ENCODE data around the gene SEPTIN6. TPM values are rescaled to one million over a fixed set of nuclear protein-coding genes. Genes with fewer than 3 reads are reported as not detected.
A peak's percentile ranks its signal among the peaks of the same experiment; 100 is the strongest.
"Not testable (repeated sequence)": the region's sequence is repeated elsewhere in the genome, so short reads cannot be mapped to it uniquely, and the experiment has no call there.

The SEPTIN6 gene
- total RNA-seq, 1 donor from 2014 or later = 24.7 TPM

GRCh38 chrX:119685225-119686066 lies 7.5 kb downstream of the SEPTIN6 start:
- no peak overlapping the region for H3K4me3 Mint-ChIP-seq (ENCODE audit: unreplicated experiment)
- TF ChIP-seq CTCF (IDR thresholded peaks at IDR 0.05; ENCODE audit: insufficient read depth, low read depth, low read length) (no peak), EZH2 (IDR thresholded peaks at IDR 0.05; ENCODE audit: insufficient read depth, low read length) (no peak)

GRCh38 chrX:119684916-119685224 lies 8.1 kb downstream of the SEPTIN6 start:
- Histone ChIP-seq H3K79me2 (ENCODE audit: insufficient read depth, low read length) (no peaks in the 10 kb centered on the region), H3K9ac (ENCODE audit: low read length) (no peak overlapping the region), H3K4me1 (ENCODE audit: insufficient read depth, low read length) (no peaks in the 10 kb centered on the region), H2AFZ (ENCODE audit: low read depth, low read length) (no peak overlapping the region), H3K4me3 (ENCODE audit: insufficient read depth, low read depth, low read length) (no peak overlapping the region), H3K36me3 (ENCODE audit: insufficient read depth, low read length) (no peaks in the 10 kb centered on the region), H4K20me1 (ENCODE audit: insufficient read depth, low read length) (no peaks in the 10 kb centered on the region), H3K4me2 (ENCODE audit: low read length) (no peak overlapping the region), H3K27me3 (ENCODE audit: insufficient read depth, low read length) (no peaks in the 10 kb centered on the region), H3K9me3 (ENCODE audit: insufficient read depth, low read depth, low read length) (no peaks in the 10 kb centered on the region), H3K27ac (ENCODE audit: low read depth, low read length) (no peak overlapping the region)
- Mint-ChIP-seq H3K27ac (ENCODE audit: unreplicated experiment) (no peak overlapping the region), H3K27me3 (ENCODE audit: low read depth, unreplicated experiment) (no peaks in the 10 kb centered on the region), H3K36me3 (ENCODE audit: low read depth, unreplicated experiment) (no peaks in the 10 kb centered on the region), H3K4me3 (ENCODE audit: unreplicated experiment) (no peak overlapping the region), H3K4me1 (ENCODE audit: low read depth, unreplicated experiment) (peaks cover 5% of the 10 kb centered on the region), H3K9me3 (ENCODE audit: unreplicated experiment) (no peaks in the 10 kb centered on the region)
- FAIRE-seq (peak; percentile 82), DNase-seq (ENCODE audit: low read depth) (no peak)
- TF ChIP-seq EZH2 (IDR thresholded peaks at IDR 0.05; ENCODE audit: insufficient read depth, low read length) = no peak

More at GRCh38 chrX:119685225-119686066, 7.5 kb downstream of the SEPTIN6 start:
- H2AFZ ChIP-seq (ENCODE audit: low read depth, low read length) = no peak overlapping the region
- H4K20me1 ChIP-seq (ENCODE audit: insufficient read depth, low read length) = no peaks in the 10 kb centered on the region
- Mint-ChIP-seq H3K27ac (ENCODE audit: unreplicated experiment) (no peak overlapping the region), H3K4me1 (ENCODE audit: low read depth, unreplicated experiment) (peaks cover 5% of the 10 kb centered on the region), H3K36me3 (ENCODE audit: low read depth, unreplicated experiment) (no peaks in the 10 kb centered on the region), H3K27me3 (ENCODE audit: low read depth, unreplicated experiment) (no peaks in the 10 kb centered on the region), H3K9me3 (ENCODE audit: unreplicated experiment) (no peaks in the 10 kb centered on the region)
- H3K9me3 ChIP-seq (ENCODE audit: insufficient read depth, low read depth, low read length) = no peaks in the 10 kb centered on the region
- H3K36me3 ChIP-seq (ENCODE audit: insufficient read depth, low read length) = no peaks in the 10 kb centered on the region
- no peak overlapping the region for H3K4me2 ChIP-seq (ENCODE audit: low read length)
- H3K4me3 ChIP-seq (ENCODE audit: insufficient read depth, low read depth, low read length) = no peak overlapping the region
- H3K27ac ChIP-seq (ENCODE audit: low read depth, low read length) = no peak overlapping the region
- DNase-seq (ENCODE audit: low read depth) (no peak), FAIRE-seq (no peak)
- no peaks in the 10 kb centered on the region for H3K79me2 ChIP-seq (ENCODE audit: insufficient read depth, low read length)
- no peak overlapping the region for H3K9ac ChIP-seq (ENCODE audit: low read length)
- no peaks in the 10 kb centered on the region for H3K27me3 ChIP-seq (ENCODE audit: insufficient read depth, low read length)
- no peaks in the 10 kb centered on the region for H3K4me1 ChIP-seq (ENCODE audit: insufficient read depth, low read length)

- not testable (repeated sequence) for H3K27ac Mint-ChIP-seq (ENCODE audit: unreplicated experiment); H2AFZ ChIP-seq (ENCODE audit: low read depth, low read length); H3K36me3 ChIP-seq (ENCODE audit: insufficient read depth, low read length); FAIRE-seq; H3K27me3 ChIP-seq (ENCODE audit: insufficient read depth, low read length); H4K20me1 ChIP-seq (ENCODE audit: insufficient read depth, low read length); H3K4me1 ChIP-seq (ENCODE audit: insufficient read depth, low read length); H3K9me3 ChIP-seq (ENCODE audit: insufficient read depth, low read depth, low read length); H3K79me2 ChIP-seq (ENCODE audit: insufficient read depth, low read length); H3K27me3 Mint-ChIP-seq (ENCODE audit: low read depth, unreplicated experiment); H3K4me3 Mint-ChIP-seq (ENCODE audit: unreplicated experiment); H3K9ac ChIP-seq (ENCODE audit: low read length); H3K36me3 Mint-ChIP-seq (ENCODE audit: low read depth, unreplicated experiment); H3K9me3 Mint-ChIP-seq (ENCODE audit: unreplicated experiment); H3K4me1 Mint-ChIP-seq (ENCODE audit: low read depth, unreplicated experiment); H3K27ac ChIP-seq (ENCODE audit: low read depth, low read length); H3K4me3 ChIP-seq (ENCODE audit: insufficient read depth, low read depth, low read length); DNase-seq (ENCODE audit: low read depth); H3K4me2 ChIP-seq (ENCODE audit: low read length)
Measured at GRCh38 chrX:119684312-119684711, 8.7 kb downstream of the SEPTIN6 start.

Data from astrocyte (in vitro differentiated cells and primary cell).